HepG2 (cell line): Measurements from ENCODE around the gene UNC93A. TPM values are rescaled to one million over a fixed set of nuclear protein-coding genes. Genes with fewer than 3 reads are reported as not detected.

Experiments
- HNRNPLL ChIP-seq: fragments of 200-400 bp; formaldehyde crosslinking; IDR thresholded peaks from 2 replicates; pipeline ENCODE4 v1.6.1; 2017; ENCODE audit warnings: mild to moderate bottlenecking, low read depth, low read length; ENCODE audit not compliant: poor library complexity, severe bottlenecking
- NBN ChIP-seq: fragments of 450-650 bp; conservative IDR thresholded peaks from 2 replicates; pipeline ENCODE4 v1.6.1; 2017
- NR0B2 ChIP-seq: sonication (generic); formaldehyde crosslinking; IDR thresholded peaks from 2 replicates; pipeline ENCODE4 v1.4.0; 2020; ENCODE audit warnings: mild to moderate bottlenecking, missing genetic modification reagents
- POGZ ChIP-seq: sonication (generic); formaldehyde crosslinking; IDR thresholded peaks from 2 replicates; pipeline ENCODE4 v1.4.0; 2020; ENCODE audit warnings: mild to moderate bottlenecking, missing genetic modification reagents
- POLR2A ChIP-seq, 2 experiments: IDR thresholded peaks; 2 replicates each; pipeline ENCODE4 v1.6.1; 2011; ENCODE audit warnings: low read depth in 2 of 2, low read length in 2 of 2, mild to moderate bottlenecking in 1 of 2, moderate library complexity in 1 of 2; ENCODE audit not compliant: insufficient read depth in 1 of 2
- RAD21 ChIP-seq: fragments of 450-650 bp; formaldehyde crosslinking; IDR thresholded peaks from 2 replicates; pipeline ENCODE4 v1.5.0; 2020; ENCODE audit warnings: mild to moderate bottlenecking
- SOX13 ChIP-seq, 3 experiments: fragments of 450-650 bp in 1 of 3; sonication (generic) in 1 of 3; formaldehyde crosslinking in 1 of 3; IDR thresholded peaks in 2 of 3; conservative IDR thresholded peaks in 1 of 3; 2 replicates each; pipeline versions ENCODE4 v1.5.0 to v1.6.1; 2016 to 2020; ENCODE audit warnings: antibody characterized with exemption in 1 of 3, mild to moderate bottlenecking in 1 of 3, missing compliant biosample characterization in 1 of 3, missing genetic modification reagents in 1 of 3, moderate library complexity in 1 of 3
- TARDBP ChIP-seq: sonication (generic); formaldehyde crosslinking; IDR thresholded peaks from 2 replicates; pipeline ENCODE4 v1.8.0; 2022; ENCODE audit warnings: mild to moderate bottlenecking, missing genetic modification reagents
- ZBTB33 ChIP-seq: sonication (generic); formaldehyde crosslinking; IDR thresholded peaks from 2 replicates; pipeline ENCODE4 v1.4.0; 2020; ENCODE audit warnings: missing genetic modification reagents
- ZNF235 ChIP-seq: sonication (generic); formaldehyde crosslinking; IDR thresholded peaks from 2 replicates; pipeline ENCODE4 v1.8.1; 2023; ENCODE audit warnings: mild to moderate bottlenecking, missing genetic modification reagents, borderline replicate concordance
- ZNF558 ChIP-seq: sonication (generic); formaldehyde crosslinking; IDR thresholded peaks from 2 replicates; pipeline ENCODE4 v1.9.0; 2022; ENCODE audit warnings: mild to moderate bottlenecking, missing genetic modification reagents, borderline replicate concordance
- ZNF574 ChIP-seq: sonication (generic); formaldehyde crosslinking; IDR thresholded peaks from 2 replicates; pipeline ENCODE4 v1.4.0; 2020; ENCODE audit warnings: missing genetic modification reagents
- ZNF768 ChIP-seq: sonication (generic); formaldehyde crosslinking; IDR thresholded peaks from 2 replicates; pipeline ENCODE4 v1.4.0; 2020; ENCODE audit warnings: missing genetic modification reagents
- polyA plus RNA-seq, 8 experiments: library from polyadenylated mRNA; depleted of rRNA in 3 of 8; stranded (reverse) in 7 of 8; unstranded in 1 of 8; fragments of >200 nt; fragmentation: Illumina TruSeq in 4 of 8; extraction: Trizol in 4 of 8; gene quantifications; 2 replicates each; pipeline versions ENCODE4 v1.2.1 to v1.2.3, GENCODE V29; 2011 to 2016; ENCODE audit warnings: low read depth in 4 of 8, missing spikeins in 1 of 8, mixed read lengths in 1 of 8; ENCODE audit not compliant: insufficient read depth in 1 of 8
- total RNA-seq, 5 experiments: library from RNA; depleted of rRNA; stranded (reverse); fragments of >200 nt; fragmentation: Illumina TruSeq; extraction: Trizol; gene quantifications; 2 replicates each; pipeline ENCODE4 v1.2.3, GENCODE V29; 2016; ENCODE audit warnings: low read depth in 1 of 5

The UNC93A gene
- total and polyA plus RNA-seq, 2 of the 13 experiments (the other 11 are each of a cell fraction or from before 2014, with no cell fraction given) = 11.0 to 42.7 TPM

GRCh38 chr6:167247814-167248595 lies 43.1 kb upstream of the UNC93A start (continued):
- TF ChIP-seq NR0B2 (no peak), SOX13 (IDR thresholded peaks at IDR 0.05) (no peak), SOX13 (CRISPR knock-in tag; conservative IDR thresholded peaks at IDR 0.05 in 1 of 2, IDR thresholded peaks at IDR 0.05 in 1 of 2) (no peak), NBN (no peak), ZNF574 (CRISPR knock-in tag) (no peak), ZNF768 (CRISPR knock-in tag) (peak; percentile 23; the same call in 1 of the 2 replicates), ZBTB33 (CRISPR knock-in tag) (peak; percentile 78; the same call in 1 of the 2 replicates), HNRNPLL (no peak), RAD21 (CRISPR knock-in tag) (peak; percentile 29; the same call in 1 of the 2 replicates), TARDBP (no peak), POLR2A (IDR thresholded peaks at IDR 0.05; ENCODE audit: insufficient read depth in 1 of 2, low read depth in 2 of 2, low read length in 2 of 2) (no peak), POGZ (CRISPR knock-in tag) (no peak), ZNF558 (CRISPR knock-in tag) (no peak), ZNF235 (CRISPR knock-in tag) (no peak)
- TF ChIP-seq, all 625 proteins: peak for 4
